Naive thymus-derived CD4-positive, alpha-beta T cell (primary cell): ENCODE data around the gene TUBGCP6. TPM values are rescaled to one million over a fixed set of nuclear protein-coding genes. Genes with fewer than 3 reads are reported as not detected.
"Not testable (repeated sequence)": the region's sequence is repeated elsewhere in the genome, so short reads cannot be mapped to it uniquely, and the experiment has no call there.

Source experiments
- ATAC-seq: fragments of 150-1000 bp; cut with Tn5 transposase; 2 replicates; pipeline ENCODE4 v1.10.0; 2021; ENCODE audit warnings: mild to moderate bottlenecking, moderate library complexity
- CTCF ChIA-PET: fragments of 350-600 bp; sonication (Branson Sonifier 250); formaldehyde crosslinking; loops from one replicate; lab custom pipeline; 2021; ENCODE audit warnings: antibody characterized with exemption; lab: Charles Lee
- POLR2A ChIA-PET: fragments of 350-600 bp; sonication (Branson Sonifier 250); formaldehyde crosslinking; loops from one replicate; lab custom pipeline; 2021; ENCODE audit warnings: antibody characterized with exemption, inconsistent platforms; lab: Charles Lee
- DNase-seq, 9 donors: peaks; one replicate each; pipeline versions ENCODE4 v3.0.0 to v3.0.0-alpha.2; 2020 to 2022; ENCODE audit warnings: mixed read lengths in 1 of 9
- H3K27ac ChIP-seq: one replicate; pipeline ENCODE4 v1.7.0; 2013; ENCODE audit warnings: mild to moderate bottlenecking, low read depth, low read length, moderate library complexity
- H3K27me3 ChIP-seq, 2 donors: one replicate each; pipeline ENCODE4 v1.7.0; 2013; ENCODE audit warnings: low read length in 2 of 2, mild to moderate bottlenecking in 2 of 2, moderate library complexity in 2 of 2; ENCODE audit not compliant: control insufficient read depth in 2 of 2, insufficient read depth in 2 of 2
- H3K36me3 ChIP-seq, 3 experiments: 1 replicate in 2 of 3; 2 replicates in 1 of 3; pipeline ENCODE4 v1.7.0; 2013; ENCODE audit warnings: low read length in 3 of 3, mild to moderate bottlenecking in 3 of 3, moderate library complexity in 1 of 3; ENCODE audit not compliant: insufficient read depth in 3 of 3, control insufficient read depth in 2 of 3
- H3K4me1 ChIP-seq, 2 donors: one replicate each; pipeline ENCODE4 v1.7.0; 2013; ENCODE audit warnings: low read length in 2 of 2, mild to moderate bottlenecking in 2 of 2, moderate library complexity in 1 of 2; ENCODE audit not compliant: control insufficient read depth in 2 of 2, insufficient read depth in 2 of 2
- H3K4me3 ChIP-seq: 2 replicates; pipeline ENCODE4 v1.7.0; 2013; ENCODE audit warnings: mild to moderate bottlenecking, low read length
- H3K9me3 ChIP-seq, 3 experiments: 1 replicate in 2 of 3; 2 replicates in 1 of 3; pipeline ENCODE4 v1.7.0; 2013; ENCODE audit warnings: low read length in 3 of 3; ENCODE audit not compliant: control insufficient read depth in 2 of 3
- H3K27ac Mint-ChIP-seq, 9 donors: one replicate each; pipeline ENCODE4 v1.8.0; 2020 to 2022; ENCODE audit warnings: mixed read lengths in 9 of 9, mild to moderate bottlenecking in 8 of 9, moderate library complexity in 5 of 9, inconsistent platforms in 2 of 9
- H3K27me3 Mint-ChIP-seq, 5 donors: one replicate each; pipeline ENCODE4 v1.8.0; 2021 to 2022; ENCODE audit warnings: mixed read lengths in 5 of 5, mild to moderate bottlenecking in 1 of 5
- H3K36me3 Mint-ChIP-seq, 5 donors: one replicate each; pipeline ENCODE4 v1.8.0; 2020 to 2022; ENCODE audit warnings: mixed read lengths in 5 of 5, mild to moderate bottlenecking in 3 of 5, inconsistent platforms in 1 of 5
- H3K4me1 Mint-ChIP-seq, 7 donors: one replicate each; pipeline ENCODE4 v1.8.0; 2020 to 2022; ENCODE audit warnings: mixed read lengths in 7 of 7, mild to moderate bottlenecking in 3 of 7, inconsistent platforms in 1 of 7
- H3K4me3 Mint-ChIP-seq, 10 donors: one replicate each; pipeline ENCODE4 v1.8.0; 2020 to 2022; ENCODE audit warnings: mild to moderate bottlenecking in 10 of 10, mixed read lengths in 10 of 10, moderate library complexity in 6 of 10, inconsistent platforms in 2 of 10
- H3K9me3 Mint-ChIP-seq, 11 donors: one replicate each; pipeline ENCODE4 v1.8.0; 2020 to 2022; ENCODE audit warnings: mixed read lengths in 11 of 11, mild to moderate bottlenecking in 4 of 11, inconsistent platforms in 1 of 11, moderate library complexity in 1 of 11
- intact Hi-C, 2 donors: fragments of 100-400 bp; cut with micrococcal nuclease; formaldehyde crosslinking; loops; one replicate each; pipeline ENCODE4 v1.15.1; 2023
- polyA plus RNA-seq, 2 donors: library from polyadenylated mRNA; unstranded; fragments of 300-500 nt; fragmentation: Illumina TruSeq; gene quantifications; one replicate each; pipeline ENCODE4 v1.2.3, GENCODE V29; 2021
- total RNA-seq, 6 experiments: library from RNA in 5 of 6; stranded (reverse) in 5 of 6; gene quantifications; 1 replicate in 5 of 6; 2 replicates in 1 of 6; pipeline ENCODE4 v1.2.3 and lab custom pipeline; 2021 to 2026

Gene TUBGCP6
- total and polyA plus RNA-seq, 7 experiments from 2014 or later: 15.2 to 146 (median 123) TPM

GRCh38 chr22:50206599-50206998 is 38.2 kb downstream of the TUBGCP6 start:
- DNase-seq (no peak), ATAC-seq (no peak)
- Histone ChIP-seq H3K27ac (no peak overlapping the region), H3K9me3 (no peaks in the 10 kb centered on the region), H3K4me3 (no peak overlapping the region), H3K36me3 (peaks cover 0 to 44% (median 5%) of the 10 kb centered on the region in 3 experiments), H3K4me1 (peaks cover 4 to 10% of the 10 kb centered on the region in 2 donors), H3K27me3 (no peaks in the 10 kb centered on the region)
- Mint-ChIP-seq H3K27me3 (no peaks in the 10 kb centered on the region), H3K9me3 (no peaks in the 10 kb centered on the region), H3K4me1 (peaks cover 26 to 44% (median 33%) of the 10 kb centered on the region in 7 donors), H3K27ac (peak overlapping the region in 1 of 9 donors; percentile 33), H3K36me3 (peaks cover 5 to 23% (median 8%) of the 10 kb centered on the region in 5 donors), H3K4me3 (no peak overlapping the region)
- ChIA-PET CTCF (interaction anchor here (0.7 to 1.4 kb wide), 3 partner anchors 42 to 75 kb away, joined by 3 to 4 read pairs (median 4); no protein-coding TSS in a partner anchor), POLR2A (interaction anchor here (2.5 kb wide), 1 partner anchor 15 kb away, joined by 10 read pairs; no protein-coding TSS in a partner anchor)
- intact Hi-C loops: loop anchor here in 1 of 2 donors (5.0 kb wide), 2 partner anchors 279 to 439 kb away; no protein-coding TSS in a partner anchor

GRCh38 chr22:50205781-50206569 is 38.8 kb downstream of the TUBGCP6 start:
- H3K36me3 ChIP-seq: peaks cover 0 to 39% (median 5%) of the 10 kb centered on the region in 3 experiments
- Mint-ChIP-seq H3K27me3 (no peaks in the 10 kb centered on the region), H3K36me3 (peaks cover 5 to 20% (median 6%) of the 10 kb centered on the region in 5 donors), H3K9me3 (no peaks in the 10 kb centered on the region), H3K4me1 (peaks cover 26 to 39% (median 33%) of the 10 kb centered on the region in 7 donors), H3K4me3 (no peak overlapping the region), H3K27ac (no peak overlapping the region)
- intact Hi-C loops: loop anchor here in 1 of 2 donors (5.0 kb wide), 2 partner anchors 279 to 439 kb away; no protein-coding TSS in a partner anchor
- H3K9me3 ChIP-seq: no peaks in the 10 kb centered on the region
- DNase-seq (no peak), ATAC-seq (no peak)
- CTCF ChIA-PET: interaction anchor here (0.7 kb wide), 1 partner anchor 75 kb away, joined by 4 read pairs; no protein-coding TSS in a partner anchor
- peaks cover 4 to 10% of the 10 kb centered on the region in 2 donors for H3K4me1 ChIP-seq
- no peaks in the 10 kb centered on the region for H3K27me3 ChIP-seq
- POLR2A ChIA-PET: interaction anchor here (0.5 to 2.5 kb wide), 3 partner anchors 15 to 320 kb away, joined by 3 to 10 read pairs (median 4); partner anchors contain the start of gene SCO2
- no peak overlapping the region for H3K27ac ChIP-seq
- no peak overlapping the region for H3K4me3 ChIP-seq

- intact Hi-C loops: loop anchor here in 1 of 2 donors (5.0 kb wide), 2 partner anchors 278 to 438 kb away; no protein-coding TSS in a partner anchor
- not testable (repeated sequence) for H3K27me3 Mint-ChIP-seq, H3K9me3 Mint-ChIP-seq, ATAC-seq, H3K9me3 ChIP-seq, H3K27me3 ChIP-seq, H3K4me3 ChIP-seq, H3K27ac ChIP-seq, DNase-seq
- H3K27ac Mint-ChIP-seq: peak overlapping the region in 3 of 9 donors; percentile 9 to 73 (median 16)
- peaks cover 4 to 10% of the 10 kb centered on the region in 2 donors for H3K4me1 ChIP-seq
- ChIA-PET POLR2A (interaction anchor here (0.5 to 1.2 kb wide), 2 partner anchors 15 to 208 kb away, joined by 4 to 5 read pairs; no protein-coding TSS in a partner anchor), CTCF (interaction anchor here (0.7 kb wide), 1 partner anchor 259 kb away, joined by 6 read pairs; no protein-coding TSS in a partner anchor)
- peak overlapping the region in 3 of 10 donors; percentile 11 to 74 (median 33) for H3K4me3 Mint-ChIP-seq
- H3K36me3 Mint-ChIP-seq: peaks cover 4 to 20% (median 4%) of the 10 kb centered on the region in 5 donors
- peaks cover 24 to 38% (median 31%) of the 10 kb centered on the region in 7 donors for H3K4me1 Mint-ChIP-seq
- peaks cover 0 to 29% (median 5%) of the 10 kb centered on the region in 3 experiments for H3K36me3 ChIP-seq
Measured at GRCh38 chr22:50204998-50205397, 39.8 kb downstream of the TUBGCP6 start.

- Histone ChIP-seq H3K4me3 (no peak overlapping the region), H3K27me3 (no peaks in the 10 kb centered on the region), H3K9me3 (no peaks in the 10 kb centered on the region), H3K36me3 (peaks cover 0 to 29% (median 5%) of the 10 kb centered on the region in 3 experiments), H3K4me1 (peaks cover 4 to 15% of the 10 kb centered on the region in 2 donors), H3K27ac (no peak overlapping the region)
- peak overlapping the region in 1 of 10 donors; percentile 11 for H3K4me3 Mint-ChIP-seq
- H3K9me3 Mint-ChIP-seq: no peaks in the 10 kb centered on the region
- no peaks in the 10 kb centered on the region for H3K27me3 Mint-ChIP-seq
- no peak for DNase-seq
- peaks cover 0 to 18% (median 0%) of the 10 kb centered on the region in 5 donors for H3K36me3 Mint-ChIP-seq
- POLR2A ChIA-PET: interaction anchor here (0.5 to 1.5 kb wide), 3 partner anchors 14 to 208 kb away, joined by 4 to 16 read pairs (median 5); no protein-coding TSS in a partner anchor
- ATAC-seq: no peak
- CTCF ChIA-PET: interaction anchor here (0.7 kb wide), 1 partner anchor 259 kb away, joined by 6 read pairs; no protein-coding TSS in a partner anchor
- intact Hi-C loops: no loop called here
- peaks cover 19 to 34% (median 27%) of the 10 kb centered on the region in 7 donors for H3K4me1 Mint-ChIP-seq
- peak overlapping the region in 3 of 9 donors; percentile 9 to 73 (median 16) for H3K27ac Mint-ChIP-seq
Measured at GRCh38 chr22:50204571-50204970, 40.3 kb downstream of the TUBGCP6 start.

- Histone ChIP-seq H3K27ac (no peak overlapping the region), H3K9me3 (no peaks in the 10 kb centered on the region), H3K4me3 (no peak overlapping the region), H3K36me3 (peaks cover 0 to 23% (median 5%) of the 10 kb centered on the region in 3 experiments), H3K27me3 (no peaks in the 10 kb centered on the region), H3K4me1 (peaks cover 4 to 15% of the 10 kb centered on the region in 2 donors)
- ATAC-seq: no peak
- peak overlapping the region in 1 of 10 donors; percentile 19 for H3K4me3 Mint-ChIP-seq
- intact Hi-C loops: no loop called here
- ChIA-PET CTCF (interaction anchor here (2.3 kb wide), 1 partner anchor 55 kb away, joined by 5 read pairs; no protein-coding TSS in a partner anchor), POLR2A (interaction anchor here (1.5 kb wide), 1 partner anchor 12 kb away, joined by 16 read pairs; no protein-coding TSS in a partner anchor)
- H3K27ac Mint-ChIP-seq: peak overlapping the region in 1 of 9 donors; percentile 17
- H3K36me3 Mint-ChIP-seq: peaks cover 0 to 18% (median 0%) of the 10 kb centered on the region in 5 donors
- peaks cover 19 to 33% (median 27%) of the 10 kb centered on the region in 7 donors for H3K4me1 Mint-ChIP-seq
- no peak for DNase-seq
- no peaks in the 10 kb centered on the region for H3K9me3 Mint-ChIP-seq
- H3K27me3 Mint-ChIP-seq: no peaks in the 10 kb centered on the region
Measured at GRCh38 chr22:50203288-50203687, 41.5 kb downstream of the TUBGCP6 start.
